H1 (cell line): ENCODE data around the gene ATPAF1. TPM values are rescaled to one million over a fixed set of nuclear protein-coding genes. Genes with fewer than 3 reads are reported as not detected.

Experiments
- CTCF ChIA-PET: fragments of 300-600 bp; sonication (Branson Sonifier 250); formaldehyde crosslinking; loops from one replicate; lab custom pipeline; 2021; ENCODE audit not compliant: partially characterized antibody; lab: Charles Lee
- POLR2A ChIA-PET: fragments of 300-600 bp; sonication (Branson Sonifier 250); formaldehyde crosslinking; loops from one replicate; lab custom pipeline; 2021; ENCODE audit warnings: inconsistent platforms; ENCODE audit not compliant: partially characterized antibody; lab: Charles Lee
- DNase-seq, 2 experiments: peaks; one replicate each; pipeline versions ENCODE4 v3.0.0 to v3.0.0-alpha.2; 2010 to 2022; ENCODE audit warnings: low spot score in 2 of 2, low read depth in 1 of 2, mixed read lengths in 1 of 2
- FAIRE-seq: peaks from 2 replicates; lab custom pipeline; 2011; peaks lifted over from hg19 to GRCh38; lab: Jason Lieb, UNC
- H2AFZ ChIP-seq: 2 replicates; pipeline ENCODE4 v1.8.1; 2012; ENCODE audit warnings: low read length, inconsistent platforms
- H2AK5ac ChIP-seq: 2 replicates; pipeline ENCODE4 v1.6.1; 2013; ENCODE audit warnings: low read depth, low read length
- H2BK120ac ChIP-seq: replicated peaks from 2 replicates; pipeline ENCODE3; 2013; ENCODE audit warnings: low read depth, low read length, inconsistent platforms
- H2BK12ac ChIP-seq: 2 replicates; pipeline ENCODE4 v1.6.1; 2013; ENCODE audit warnings: low read depth, low read length
- H2BK15ac ChIP-seq: 2 replicates; pipeline ENCODE4 v1.6.1; 2013; ENCODE audit warnings: low read length
- H2BK20ac ChIP-seq: 2 replicates; pipeline ENCODE4 v1.6.1; 2013; ENCODE audit warnings: low read length
- H2BK5ac ChIP-seq: 2 replicates; pipeline ENCODE4 v1.6.1; 2013; ENCODE audit warnings: low read depth, low read length
- H3K14ac ChIP-seq: 2 replicates; pipeline ENCODE4 v1.6.1; 2013; ENCODE audit warnings: inconsistent platforms; ENCODE audit not compliant: insufficient read length
- H3K18ac ChIP-seq: 2 replicates; pipeline ENCODE4 v1.6.1; 2013; ENCODE audit warnings: low read length; ENCODE audit errors: extremely low read depth
- H3K23ac ChIP-seq: 2 replicates; pipeline ENCODE4 v1.6.1; 2013; ENCODE audit warnings: inconsistent platforms; ENCODE audit not compliant: insufficient read length
- H3K23me2 ChIP-seq: 2 replicates; pipeline ENCODE4 v1.6.1; 2013; ENCODE audit warnings: low read depth, low read length
- H3K27ac ChIP-seq: 2 replicates; pipeline ENCODE4 v1.6.1; 2011; ENCODE audit warnings: low read depth, low read length, inconsistent platforms
- H3K27me3 ChIP-seq, 4 experiments: replicated peaks in 1 of 4; 1 replicate in 1 of 4; 2 replicates in 3 of 4; pipeline versions ENCODE4 v1.6.1 to v1.8.1; 2011 to 2013; ENCODE audit warnings: low read length in 3 of 4, mild to moderate bottlenecking in 3 of 4, inconsistent platforms in 2 of 4, mixed read lengths in 2 of 4, moderate library complexity in 1 of 4; ENCODE audit not compliant: control insufficient read depth in 3 of 4, insufficient read depth in 3 of 4; ENCODE audit errors: extremely low read depth in 1 of 4
- H3K36me3 ChIP-seq, 4 experiments: 2 replicates each; pipeline versions ENCODE4 v1.6.1 to v1.8.1; 2011 to 2013; ENCODE audit warnings: mild to moderate bottlenecking in 4 of 4, low read length in 3 of 4, moderate library complexity in 2 of 4, control low read depth in 1 of 4, inconsistent platforms in 1 of 4; ENCODE audit not compliant: insufficient read depth in 4 of 4, control insufficient read depth in 2 of 4
- H3K4ac ChIP-seq: replicated peaks from 2 replicates; pipeline ENCODE3; 2013; ENCODE audit warnings: low read length, low read depth, mixed read lengths, inconsistent platforms; ENCODE audit not compliant: insufficient read length
- H3K4me1 ChIP-seq, 4 experiments: replicated peaks in 1 of 4; 1 replicate in 1 of 4; 2 replicates in 3 of 4; pipeline versions ENCODE4 v1.6.1 to v1.8.1; 2011 to 2013; ENCODE audit warnings: low read length in 3 of 4, inconsistent platforms in 2 of 4, mixed read lengths in 1 of 4; ENCODE audit not compliant: insufficient read depth in 4 of 4, control insufficient read depth in 3 of 4
- H3K4me2 ChIP-seq, 2 experiments: 2 replicates each; pipeline versions ENCODE4 v1.6.1 to v1.8.1; 2011 to 2013; ENCODE audit warnings: low read depth in 2 of 2, low read length in 2 of 2, control low read depth in 1 of 2, inconsistent platforms in 1 of 2, mild to moderate bottlenecking in 1 of 2; ENCODE audit not compliant: insufficient read depth in 1 of 2
- H3K4me3 ChIP-seq, 4 experiments: fragments of 200-600, 300-600 bp in 1 of 4; sonication (generic), shearing (Covaris generic), sonication (Bioruptor Twin) in 1 of 4; 2 replicates each; pipeline versions ENCODE4 v1.5.1 to v1.8.1; 2011 to 2016; ENCODE audit warnings: low read length in 4 of 4, low read depth in 3 of 4, control low read depth in 2 of 4, inconsistent platforms in 2 of 4, mild to moderate bottlenecking in 2 of 4, mixed read lengths in 1 of 4, moderate library complexity in 1 of 4; ENCODE audit not compliant: insufficient read depth in 2 of 4; ENCODE audit errors: extremely low read depth in 1 of 4
- H3K56ac ChIP-seq: replicated peaks from 2 replicates; pipeline ENCODE3; 2013; ENCODE audit warnings: low read depth, mild to moderate bottlenecking, mixed read lengths, low read length, inconsistent platforms; ENCODE audit not compliant: insufficient read length
- H3K79me1 ChIP-seq: 2 replicates; pipeline ENCODE4 v1.6.1; 2013; ENCODE audit warnings: low read depth, low read length, control low read depth
- H3K79me2 ChIP-seq, 2 experiments: 2 replicates each; pipeline versions ENCODE4 v1.6.1 to v1.8.1; 2012 to 2013; ENCODE audit warnings: low read length in 2 of 2, mild to moderate bottlenecking in 2 of 2, inconsistent platforms in 1 of 2; ENCODE audit not compliant: insufficient read depth in 2 of 2, control insufficient read depth in 1 of 2
- H3K9ac ChIP-seq, 4 experiments: replicated peaks in 1 of 4; 1 replicate in 1 of 4; 2 replicates in 3 of 4; pipeline versions ENCODE4 v1.6.1 to v1.8.1; 2011 to 2013; ENCODE audit warnings: low read depth in 3 of 4, low read length in 3 of 4, control low read depth in 2 of 4, mild to moderate bottlenecking in 2 of 4, moderate library complexity in 2 of 4, inconsistent platforms in 1 of 4; ENCODE audit errors: extremely low read depth in 1 of 4
- H3K9me3 ChIP-seq, 2 experiments: 2 replicates each; pipeline versions ENCODE4 v1.6.1 to v1.8.1; 2012 to 2013; ENCODE audit warnings: mild to moderate bottlenecking in 2 of 2, moderate library complexity in 2 of 2, control low read depth in 1 of 2, inconsistent platforms in 1 of 2, low read depth in 1 of 2, low read length in 1 of 2, mixed read lengths in 1 of 2; ENCODE audit not compliant: insufficient read depth in 2 of 2
- H4K20me1 ChIP-seq, 2 experiments: replicated peaks in 1 of 2; 2 replicates each; pipeline versions ENCODE3 to v1.8.1; 2011 to 2013; ENCODE audit warnings: inconsistent platforms in 2 of 2, low read length in 2 of 2, mild to moderate bottlenecking in 1 of 2; ENCODE audit not compliant: insufficient read depth in 2 of 2, control insufficient read depth in 1 of 2
- H4K5ac ChIP-seq: 2 replicates; pipeline ENCODE4 v1.6.1; 2013; ENCODE audit warnings: low read length, low read depth, mixed read lengths, inconsistent platforms; ENCODE audit not compliant: insufficient read length
- H4K8ac ChIP-seq: 2 replicates; pipeline ENCODE4 v1.8.0; 2013; ENCODE audit warnings: mild to moderate bottlenecking, moderate library complexity, low read length, inconsistent platforms; ENCODE audit not compliant: insufficient read depth; ENCODE audit errors: extremely low read depth
- H4K91ac ChIP-seq: replicated peaks from 2 replicates; pipeline ENCODE3; 2013; ENCODE audit warnings: low read length, mixed read lengths, inconsistent platforms; ENCODE audit not compliant: insufficient read length
- ASH2L ChIP-seq: fragments of 200-600, 300-600 bp; sonication (generic); IDR thresholded peaks from one replicate; pipeline ENCODE4 v1.7.1; 2017; ENCODE audit warnings: low read length
- CHD1 ChIP-seq: IDR thresholded peaks from 2 replicates; pipeline ENCODE4 v1.6.1; 2012; ENCODE audit warnings: low read depth, low read length, improper control_type of control experiment
- CREB1 ChIP-seq: IDR thresholded peaks from 2 replicates; pipeline ENCODE4 v1.6.1; 2012; ENCODE audit warnings: inconsistent platforms
- POU5F1 ChIP-seq: IDR thresholded peaks from 2 replicates; pipeline ENCODE4 v1.6.1; 2011; ENCODE audit warnings: low read depth, mild to moderate bottlenecking, low read length, moderate library complexity
- SAP30 ChIP-seq: fragments of 300-600 bp; sonication (generic); IDR thresholded peaks from 2 replicates; pipeline ENCODE4 v1.7.1; 2012; ENCODE audit warnings: low read length, moderate library complexity, mild to moderate bottlenecking, inconsistent platforms; ENCODE audit not compliant: insufficient read depth, insufficient replicate concordance
- SIN3A ChIP-seq, 2 experiments: IDR thresholded peaks in 1 of 2; conservative IDR thresholded peaks in 1 of 2; 2 replicates each; pipeline ENCODE4 v1.6.1; 2011 to 2012; ENCODE audit warnings: low read length in 2 of 2, improper control_type of control experiment in 1 of 2, low read depth in 1 of 2, mild to moderate bottlenecking in 1 of 2
- SIRT6 ChIP-seq: IDR thresholded peaks from one replicate; pipeline ENCODE4 v1.7.1; 2012; ENCODE audit warnings: low read length, inconsistent platforms
- SIX5 ChIP-seq: IDR thresholded peaks from 2 replicates; pipeline ENCODE4 v1.6.1; 2011; ENCODE audit warnings: mild to moderate bottlenecking, low read depth, low read length
- TCF12 ChIP-seq: IDR thresholded peaks from 2 replicates; pipeline ENCODE4 v1.6.1; 2011; ENCODE audit warnings: low read depth, mild to moderate bottlenecking, low read length
- WGBS, 2 experiments: shearing (Covaris generic) in 1 of 2; methylation state at CpG; one replicate each; pipeline versions ENCODE4 v1.1.6 to v1.1.7; 2013 to 2015; ENCODE audit warnings: low lambda C conversion rate in 2 of 2, mixed read lengths in 2 of 2, inconsistent platforms in 1 of 2, low coverage in 1 of 2, missing lambda C conversion rate in 1 of 2; ENCODE audit not compliant: insufficient replicate concordance in 2 of 2, insufficient coverage in 1 of 2, insufficient read length in 1 of 2; ENCODE audit errors: extremely low coverage in 1 of 2, missing lambda C conversion rate in 1 of 2; 5-methylcytosine and 5-hydroxymethylcytosine counted together
- polyA plus RNA-seq, 7 experiments: library from polyadenylated mRNA; depleted of rRNA in 3 of 7; stranded (reverse) in 5 of 7; unstranded in 2 of 7; fragments of >200 nt in 5 of 7; fragments of 200-250 nt in 2 of 7; gene quantifications; 1 replicate in 5 of 7; 2 replicates in 1 of 7; 4 replicates in 1 of 7; pipeline versions ENCODE4 v1.2.1 to v1.2.3, GENCODE V29; 2011 to 2013; ENCODE audit warnings: missing spikeins in 2 of 7, mixed read lengths in 2 of 7
- total RNA-seq: library from RNA; stranded (reverse); fragmentation: NEBNext Ultra II Directional; extraction: Animal tissue kit (Norgen Biotek cat#: 25700); gene quantifications from 2 replicates; pipeline ENCODE4 v1.2.1, GENCODE V29; 2021
- TF ChIP-seq, protein P1 (sequence below): IDR thresholded peaks from 2 replicates; pipeline ENCODE4 v1.6.1; 2012; ENCODE audit warnings: low read length, inconsistent platforms
- TF ChIP-seq, protein P2 (sequence below): IDR thresholded peaks from 2 replicates; pipeline ENCODE4 v1.6.1; 2012; ENCODE audit warnings: inconsistent platforms

Gene ATPAF1
- total and polyA plus RNA-seq, 2 of the 8 experiments (the other 6 are each of a cell fraction or from before 2014, with no cell fraction given): 46.7 to 55.9 TPM

DNA sequence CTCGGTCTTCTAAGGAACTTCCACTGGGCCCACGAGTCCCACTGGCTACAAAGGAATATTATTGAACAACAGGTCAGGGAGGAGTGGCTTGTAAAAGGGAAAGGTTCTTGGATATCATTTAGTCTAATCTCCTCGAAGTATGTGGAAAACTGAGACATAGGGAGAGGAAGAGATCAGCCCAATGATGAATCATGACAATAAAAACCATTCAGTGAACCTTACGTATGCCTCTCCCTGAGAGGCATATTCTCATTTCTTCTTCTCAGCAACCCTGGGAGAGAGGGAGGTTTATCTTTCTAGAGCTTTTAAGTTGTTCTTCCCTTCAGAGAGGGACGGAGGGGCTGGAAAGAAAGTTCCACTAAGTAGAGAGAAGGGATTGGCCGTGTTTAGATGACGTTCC lies 46.2 kb downstream of the ATPAF1 start:
- H3K4ac ChIP-seq: no peak overlapping the region
- H2BK15ac ChIP-seq: no peak overlapping the region
- no peak overlapping the region for H3K23ac ChIP-seq
- H2BK20ac ChIP-seq: no peak overlapping the region
- H2BK5ac ChIP-seq: no peak overlapping the region
- no peak overlapping the region for H4K91ac ChIP-seq
- WGBS, 2 experiments: 81% methylated on average over 7 of the region's 7 CpGs; no CpG with 5 or more reads in 1 of the 2 experiments
- H2BK120ac ChIP-seq: no peak overlapping the region
- H4K5ac ChIP-seq: no peak overlapping the region
- no peak overlapping the region for H3K14ac ChIP-seq
- H3K27me3 ChIP-seq: peaks cover 0 to 10% (median 8%) of the 10 kb centered on the region in 4 experiments; a peak in 5 of 7 replicates
- no peak overlapping the region for H3K9ac ChIP-seq
- no peaks in the 10 kb centered on the region for H3K36me3 ChIP-seq
- H3K23me2 ChIP-seq: peaks cover 3% of the 10 kb centered on the region; the same call in 1 of the 2 replicates
- no peak overlapping the region for H3K27ac ChIP-seq
- TF ChIP-seq CREB1: no peak
- TF ChIP-seq SIX5: no peak
- TF ChIP-seq SIN3A (conservative IDR thresholded peaks at IDR 0.05 in 1 of 2, IDR thresholded peaks at IDR 0.05 in 1 of 2; ENCODE audit: low read depth in 1 of 2, low read length in 2 of 2): no peak
- TF ChIP-seq, protein P1, sequence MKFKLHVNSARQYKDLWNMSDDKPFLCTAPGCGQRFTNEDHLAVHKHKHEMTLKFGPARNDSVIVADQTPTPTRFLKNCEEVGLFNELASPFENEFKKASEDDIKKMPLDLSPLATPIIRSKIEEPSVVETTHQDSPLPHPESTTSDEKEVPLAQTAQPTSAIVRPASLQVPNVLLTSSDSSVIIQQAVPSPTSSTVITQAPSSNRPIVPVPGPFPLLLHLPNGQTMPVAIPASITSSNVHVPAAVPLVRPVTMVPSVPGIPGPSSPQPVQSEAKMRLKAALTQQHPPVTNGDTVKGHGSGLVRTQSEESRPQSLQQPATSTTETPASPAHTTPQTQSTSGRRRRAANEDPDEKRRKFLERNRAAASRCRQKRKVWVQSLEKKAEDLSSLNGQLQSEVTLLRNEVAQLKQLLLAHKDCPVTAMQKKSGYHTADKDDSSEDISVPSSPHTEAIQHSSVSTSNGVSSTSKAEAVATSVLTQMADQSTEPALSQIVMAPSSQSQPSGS: no peak
- no peak for TF ChIP-seq CHD1
- TF ChIP-seq, protein P2, sequence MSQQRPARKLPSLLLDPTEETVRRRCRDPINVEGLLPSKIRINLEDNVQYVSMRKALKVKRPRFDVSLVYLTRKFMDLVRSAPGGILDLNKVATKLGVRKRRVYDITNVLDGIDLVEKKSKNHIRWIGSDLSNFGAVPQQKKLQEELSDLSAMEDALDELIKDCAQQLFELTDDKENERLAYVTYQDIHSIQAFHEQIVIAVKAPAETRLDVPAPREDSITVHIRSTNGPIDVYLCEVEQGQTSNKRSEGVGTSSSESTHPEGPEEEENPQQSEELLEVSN: no peak
- no peak for TF ChIP-seq SIRT6
- TF ChIP-seq ASH2L: no peak
- no peak for TF ChIP-seq POU5F1
- TF ChIP-seq TCF12: no peak
- TF ChIP-seq SAP30: no peak
- H2AFZ ChIP-seq: 0 out of 2 replicates have a peak overlapping the region, but pooled peaks have one; percentile 9
- no peak overlapping the region for H3K56ac ChIP-seq
- FAIRE-seq (no peak), DNase-seq (no peak)
- ChIA-PET CTCF (interaction anchor here (0.6 to 14.2 kb wide), 26 partner anchors 8 to 174 kb away, joined by 3 to 126 read pairs (median 4); partner anchors contain the start of gene MKNK1), POLR2A (interaction anchor here (1.6 to 3.0 kb wide), 3 partner anchors 9 to 47 kb away, joined by 4 to 13 read pairs (median 7); partner anchors contain the start of gene ATPAF1)
- no peaks in the 10 kb centered on the region for H3K79me1 ChIP-seq
- H3K18ac ChIP-seq: no peak overlapping the region
- no peaks in the 10 kb centered on the region for H3K79me2 ChIP-seq
- H3K9me3 ChIP-seq: no peaks in the 10 kb centered on the region
- H4K8ac ChIP-seq: no peak overlapping the region
- no peak overlapping the region for H2BK12ac ChIP-seq
- H2AK5ac ChIP-seq: no peak overlapping the region
- H4K20me1 ChIP-seq: no peaks in the 10 kb centered on the region
- no peak overlapping the region for H3K4me2 ChIP-seq
- no peaks in the 10 kb centered on the region; a peak in 3 of 7 replicates for H3K4me1 ChIP-seq
- no peak overlapping the region for H3K4me3 ChIP-seq
